ENCODE results near the gene CANT1. TPM values are rescaled to one million over a fixed set of nuclear protein-coding genes. Genes with fewer than 3 reads are reported as not detected.

CANT1 gene
- total RNA-seq, 1 experiment from 2014 or later = 33.0 TPM

GRCh38 chr17:79008666-79009387 lies 737 bp downstream of the CANT1 start:
- no peak overlapping the region for H3K23ac ChIP-seq (ENCODE audit: insufficient read length, low read depth, low read length)
- H3K27me3 ChIP-seq (ENCODE audit: insufficient read depth, low read length) = peaks cover 30% of the 10 kb centered on the region; the same call in 1 of the 2 replicates
- no peak overlapping the region for H2AK5ac ChIP-seq (ENCODE audit: insufficient read length, low read length)
- H4K8ac ChIP-seq (replicated peaks; ENCODE audit: insufficient read length, low read depth, low read length) = no peak overlapping the region
- no peak overlapping the region for H4K5ac ChIP-seq (ENCODE audit: insufficient read length, low read depth, low read length)
- TF ChIP-seq CTCF (conservative IDR thresholded peaks at IDR 0.05) = no peak
- Mint-ChIP-seq H3K9me3 (peaks cover 20 to 29% of the 10 kb centered on the region in 2 experiments), H3K27ac (peak overlapping the region in 1 of 3 experiments; percentile 86; a peak in 1 of 7 replicates), H3K4me3 (peak overlapping the region; percentile 89 to 95), H3K27me3 (ENCODE audit: low read depth) (peaks cover 74% of the 10 kb centered on the region), H3K36me3 (ENCODE audit: insufficient read depth in 1 of 3, low read depth in 3 of 3) (peaks cover 3 to 6% (median 4%) of the 10 kb centered on the region in 3 experiments; a peak in 4 of 7 replicates), H3K4me1 (peaks cover 15 to 27% of the 10 kb centered on the region in 2 experiments)
- no peak overlapping the region for H3K27ac ChIP-seq (ENCODE audit: insufficient read length, low read depth, low read length)
- H3K23me2 ChIP-seq (ENCODE audit: insufficient read length, low read depth, low read length, poor library complexity, severe bottlenecking) = peaks cover 8% of the 10 kb centered on the region
- no peak overlapping the region for H3T11ph ChIP-seq (ENCODE audit: low read length)
- no peak overlapping the region for H3K18ac ChIP-seq (ENCODE audit: insufficient read length, low read depth, low read length)
- H3K9me3 ChIP-seq (ENCODE audit: control insufficient read depth, low read depth, low read length) = peaks cover 13% of the 10 kb centered on the region
- H3K79me2 ChIP-seq (ENCODE audit: insufficient read depth, low read length) = peaks cover 3% of the 10 kb centered on the region; the same call in 1 of the 2 replicates
- H4K91ac ChIP-seq (ENCODE audit: insufficient read length, low read depth, low read length) = no peak overlapping the region
- no peak overlapping the region; the same call in 1 of the 2 replicates for H3K14ac ChIP-seq (ENCODE audit: insufficient read depth, low read length)
- peak overlapping the region; percentile 66 for H3K9ac ChIP-seq (ENCODE audit: extremely low read depth, insufficient read length, low read length)
- H2BK15ac ChIP-seq (ENCODE audit: low read depth, low read length) = no peak overlapping the region
- no peaks in the 10 kb centered on the region for H3K4me1 ChIP-seq (ENCODE audit: insufficient read depth, low read length)
- H3K56ac ChIP-seq (ENCODE audit: insufficient read length, low read depth, low read length) = no peak overlapping the region
- no peak for DNase-seq
- H2BK120ac ChIP-seq (ENCODE audit: low read depth, low read length, poor library complexity, severe bottlenecking) = no peak overlapping the region
- no CpG with 5 or more reads among the region's 7 CpGs for WGBS (ENCODE audit: extremely low coverage, insufficient read length, low lambda C conversion rate)
- H3K79me1 ChIP-seq (ENCODE audit: insufficient read depth, low read depth, low read length, poor library complexity, severe bottlenecking) = no peaks in the 10 kb centered on the region
- no peak overlapping the region for H2BK12ac ChIP-seq (ENCODE audit: insufficient read length, low read depth, low read length)
- H3K4ac ChIP-seq (ENCODE audit: low read depth, low read length) = no peak overlapping the region
- peak overlapping the region; percentile 76 for H3K4me2 ChIP-seq (ENCODE audit: insufficient read depth, insufficient read length, low read length)
- no peaks in the 10 kb centered on the region for H4K20me1 ChIP-seq (ENCODE audit: control insufficient read depth, insufficient read depth, insufficient read length)
- H2BK20ac ChIP-seq (ENCODE audit: low read depth, low read length, poor library complexity, severe bottlenecking) = no peak overlapping the region
- H2BK5ac ChIP-seq (ENCODE audit: insufficient read length, low read length) = no peak overlapping the region
- H2AFZ ChIP-seq (ENCODE audit: low read length) = no peak overlapping the region
